SK-N-SH treated with all-trans-retinoic acid at 6 μM for 48 hours (cell line): Measurements from ENCODE around the gene CDH4.

Experiments used
- ARNTL ChIP-seq: fragments of 450-650 bp; formaldehyde crosslinking; IDR thresholded peaks from 2 replicates; pipeline ENCODE4 v1.5.0; 2020; ENCODE audit warnings: low read depth, mild to moderate bottlenecking, moderate library complexity, borderline replicate concordance
- CSDC2 ChIP-seq: fragments of 250-450 bp; sonication (Bioruptor Pico); IDR thresholded peaks from 2 replicates; pipeline ENCODE4 v1.5.0; 2020; ENCODE audit warnings: mild to moderate bottlenecking, moderate library complexity
- ESRRG ChIP-seq: fragments of 250-450 bp; sonication (Bioruptor Pico); IDR thresholded peaks from 2 replicates; pipeline ENCODE4 v1.6.1; 2021; ENCODE audit warnings: mild to moderate bottlenecking
- SNAI2 ChIP-seq: fragments of 250-450 bp; sonication (Bioruptor Pico); IDR thresholded peaks from 2 replicates; pipeline ENCODE4 v1.5.0; 2020; ENCODE audit warnings: mild to moderate bottlenecking, moderate library complexity
- ZNF70 ChIP-seq: fragments of 450-650 bp; formaldehyde crosslinking; IDR thresholded peaks from 2 replicates; pipeline ENCODE4 v1.5.0; 2020; ENCODE audit warnings: mild to moderate bottlenecking, moderate library complexity
- ZNF8 ChIP-seq: fragments of 450-650 bp; formaldehyde crosslinking; IDR thresholded peaks from 2 replicates; pipeline ENCODE4 v1.5.0; 2020; ENCODE audit warnings: mild to moderate bottlenecking, moderate library complexity
- TF ChIP-seq, protein P1 (sequence below): fragments of 250-450 bp; sonication (Bioruptor Pico); IDR thresholded peaks from 2 replicates; pipeline ENCODE4 v1.5.1; 2020; ENCODE audit warnings: low read depth, mild to moderate bottlenecking, moderate library complexity
- TF ChIP-seq, protein P2 (sequence below): fragments of 250-450 bp; sonication (Bioruptor Pico); IDR thresholded peaks from 2 replicates; pipeline ENCODE4 v1.8.0; 2021; ENCODE audit warnings: low read depth, mild to moderate bottlenecking, moderate library complexity, borderline replicate concordance
- TF ChIP-seq, protein P3 (sequence below): fragments of 250-450 bp; sonication (Bioruptor Pico); IDR thresholded peaks from 2 replicates; pipeline ENCODE4 v1.8.0; 2020; ENCODE audit warnings: mild to moderate bottlenecking, moderate library complexity, borderline replicate concordance

DNA sequence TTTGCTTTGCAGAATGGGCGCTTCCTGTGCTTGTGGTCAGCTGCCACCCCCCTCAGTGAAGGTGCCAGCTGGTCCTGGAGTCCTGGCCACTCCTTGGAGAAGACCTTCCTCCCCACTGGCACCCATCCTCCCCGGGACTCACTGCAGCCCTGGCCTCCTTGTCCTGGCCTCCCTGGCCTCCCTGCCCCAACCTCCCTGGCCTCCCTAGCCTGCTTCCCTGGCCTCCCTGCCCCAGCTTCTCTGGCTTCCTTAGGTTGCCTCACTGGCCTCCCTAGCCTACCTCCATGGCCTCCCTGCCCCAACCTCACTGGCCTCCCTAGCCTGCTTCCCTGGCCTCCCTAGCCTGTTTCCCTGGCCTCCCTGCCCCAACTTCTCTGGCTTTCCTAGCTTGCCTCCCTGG lies 297.8 kb downstream of the CDH4 start:
- TF ChIP-seq, protein P1, sequence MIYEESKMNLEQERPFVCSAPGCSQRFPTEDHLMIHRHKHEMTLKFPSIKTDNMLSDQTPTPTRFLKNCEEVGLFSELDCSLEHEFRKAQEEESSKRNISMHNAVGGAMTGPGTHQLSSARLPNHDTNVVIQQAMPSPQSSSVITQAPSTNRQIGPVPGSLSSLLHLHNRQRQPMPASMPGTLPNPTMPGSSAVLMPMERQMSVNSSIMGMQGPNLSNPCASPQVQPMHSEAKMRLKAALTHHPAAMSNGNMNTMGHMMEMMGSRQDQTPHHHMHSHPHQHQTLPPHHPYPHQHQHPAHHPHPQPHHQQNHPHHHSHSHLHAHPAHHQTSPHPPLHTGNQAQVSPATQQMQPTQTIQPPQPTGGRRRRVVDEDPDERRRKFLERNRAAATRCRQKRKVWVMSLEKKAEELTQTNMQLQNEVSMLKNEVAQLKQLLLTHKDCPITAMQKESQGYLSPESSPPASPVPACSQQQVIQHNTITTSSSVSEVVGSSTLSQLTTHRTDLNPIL (CRISPR knock-in tag) = no peak
- TF ChIP-seq, protein P2, sequence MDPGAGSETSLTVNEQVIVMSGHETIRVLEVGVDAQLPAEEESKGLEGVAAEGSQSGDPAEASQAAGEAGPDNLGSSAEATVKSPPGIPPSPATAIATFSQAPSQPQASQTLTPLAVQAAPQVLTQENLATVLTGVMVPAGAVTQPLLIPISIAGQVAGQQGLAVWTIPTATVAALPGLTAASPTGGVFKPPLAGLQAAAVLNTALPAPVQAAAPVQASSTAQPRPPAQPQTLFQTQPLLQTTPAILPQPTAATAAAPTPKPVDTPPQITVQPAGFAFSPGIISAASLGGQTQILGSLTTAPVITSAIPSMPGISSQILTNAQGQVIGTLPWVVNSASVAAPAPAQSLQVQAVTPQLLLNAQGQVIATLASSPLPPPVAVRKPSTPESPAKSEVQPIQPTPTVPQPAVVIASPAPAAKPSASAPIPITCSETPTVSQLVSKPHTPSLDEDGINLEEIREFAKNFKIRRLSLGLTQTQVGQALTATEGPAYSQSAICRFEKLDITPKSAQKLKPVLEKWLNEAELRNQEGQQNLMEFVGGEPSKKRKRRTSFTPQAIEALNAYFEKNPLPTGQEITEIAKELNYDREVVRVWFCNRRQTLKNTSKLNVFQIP = no peak
- TF ChIP-seq ZNF70 (CRISPR knock-in tag) = no peak
- no peak for TF ChIP-seq ESRRG (CRISPR knock-in tag)
- TF ChIP-seq CSDC2 (CRISPR knock-in tag) = no peak
- TF ChIP-seq, protein P3, sequence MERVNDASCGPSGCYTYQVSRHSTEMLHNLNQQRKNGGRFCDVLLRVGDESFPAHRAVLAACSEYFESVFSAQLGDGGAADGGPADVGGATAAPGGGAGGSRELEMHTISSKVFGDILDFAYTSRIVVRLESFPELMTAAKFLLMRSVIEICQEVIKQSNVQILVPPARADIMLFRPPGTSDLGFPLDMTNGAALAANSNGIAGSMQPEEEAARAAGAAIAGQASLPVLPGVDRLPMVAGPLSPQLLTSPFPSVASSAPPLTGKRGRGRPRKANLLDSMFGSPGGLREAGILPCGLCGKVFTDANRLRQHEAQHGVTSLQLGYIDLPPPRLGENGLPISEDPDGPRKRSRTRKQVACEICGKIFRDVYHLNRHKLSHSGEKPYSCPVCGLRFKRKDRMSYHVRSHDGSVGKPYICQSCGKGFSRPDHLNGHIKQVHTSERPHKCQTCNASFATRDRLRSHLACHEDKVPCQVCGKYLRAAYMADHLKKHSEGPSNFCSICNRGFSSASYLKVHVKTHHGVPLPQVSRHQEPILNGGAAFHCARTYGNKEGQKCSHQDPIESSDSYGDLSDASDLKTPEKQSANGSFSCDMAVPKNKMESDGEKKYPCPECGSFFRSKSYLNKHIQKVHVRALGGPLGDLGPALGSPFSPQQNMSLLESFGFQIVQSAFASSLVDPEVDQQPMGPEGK = no peak
- TF ChIP-seq ARNTL = no peak
- TF ChIP-seq ZNF8 (CRISPR knock-in tag) = no peak
- no peak for TF ChIP-seq SNAI2 (CRISPR knock-in tag)
